ENCODE results near the gene CD274.
A peak's percentile ranks its signal among the peaks of the same experiment; 100 is the strongest.
"Not testable (repeated sequence)": the region's sequence is repeated elsewhere in the genome, so short reads cannot be mapped to it uniquely, and the experiment has no call there.

The CD274 gene

DNA sequence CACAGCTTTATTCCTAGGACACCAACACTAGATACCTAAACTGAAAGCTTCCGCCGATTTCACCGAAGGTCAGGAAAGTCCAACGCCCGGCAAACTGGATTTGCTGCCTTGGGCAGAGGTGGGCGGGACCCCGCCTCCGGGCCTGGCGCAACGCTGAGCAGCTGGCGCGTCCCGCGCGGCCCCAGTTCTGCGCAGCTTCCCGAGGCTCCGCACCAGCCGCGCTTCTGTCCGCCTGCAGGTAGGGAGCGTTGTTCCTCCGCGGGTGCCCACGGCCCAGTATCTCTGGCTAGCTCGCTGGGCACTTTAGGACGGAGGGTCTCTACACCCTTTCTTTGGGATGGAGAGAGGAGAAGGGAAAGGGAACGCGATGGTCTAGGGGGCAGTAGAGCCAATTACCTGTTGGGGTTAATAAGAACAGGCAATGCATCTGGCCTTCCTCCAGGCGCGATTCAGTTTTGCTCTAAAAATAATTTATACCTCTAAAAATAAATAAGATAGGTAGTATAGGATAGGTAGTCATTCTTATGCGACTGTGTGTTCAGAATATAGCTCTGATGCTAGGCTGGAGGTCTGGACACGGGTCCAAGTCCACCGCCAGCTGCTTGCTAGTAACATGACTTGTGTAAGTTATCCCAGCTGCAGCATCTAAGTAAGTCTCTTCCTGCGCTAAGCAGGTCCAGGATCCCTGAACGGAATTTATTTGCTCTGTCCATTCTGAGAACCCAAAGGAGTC is at the start of gene CD274:
Gene CD274, plus strand, starts transcription at position 184 of the 733 bp plus-strand sequence. CDS start 5,572 bp downstream, outside the sequence.
- peak; percentile 73 for DNase-seq

DNA sequence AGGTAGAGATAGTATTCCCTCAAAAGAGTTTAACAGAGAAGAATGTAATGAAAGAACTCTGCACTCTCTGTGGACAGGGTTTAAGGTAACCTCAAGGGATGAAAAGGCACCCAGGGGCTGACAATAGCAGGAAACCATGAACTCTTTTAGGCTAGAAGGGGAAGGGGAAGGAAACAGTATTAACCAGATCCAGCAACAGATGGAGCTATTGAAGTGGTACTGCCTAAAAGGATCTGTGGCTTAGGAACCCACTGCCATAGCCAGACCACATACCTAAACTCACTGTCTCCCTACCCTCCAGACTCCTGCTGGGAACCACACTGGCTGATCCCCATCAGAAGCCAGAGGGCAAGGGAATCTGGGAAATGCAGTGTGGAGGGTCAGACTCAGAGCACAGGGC is 48.1 kb upstream of the CD274 start:
- DNase-seq, result no peak

DNA sequence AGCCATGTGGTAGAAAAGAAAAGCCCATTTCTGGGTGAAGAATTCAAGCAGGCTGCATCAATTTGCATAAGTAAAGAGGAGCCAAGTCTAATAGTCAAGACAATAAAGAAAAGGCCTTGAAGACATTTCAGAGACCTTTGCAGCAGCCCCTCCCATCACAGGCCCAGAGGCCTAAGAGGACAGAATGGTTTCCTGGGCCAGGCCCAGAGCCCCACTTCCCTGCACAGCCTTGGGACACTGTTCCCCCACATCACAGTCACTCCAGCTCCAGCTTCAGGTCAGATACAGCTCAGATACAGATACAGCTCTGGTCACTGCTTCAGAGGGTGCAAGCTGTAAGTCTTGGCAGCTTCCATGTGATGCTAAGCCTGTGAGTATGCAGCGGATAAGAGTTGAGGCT is 41.7 kb upstream of the CD274 start:
- no peak for DNase-seq

DNA sequence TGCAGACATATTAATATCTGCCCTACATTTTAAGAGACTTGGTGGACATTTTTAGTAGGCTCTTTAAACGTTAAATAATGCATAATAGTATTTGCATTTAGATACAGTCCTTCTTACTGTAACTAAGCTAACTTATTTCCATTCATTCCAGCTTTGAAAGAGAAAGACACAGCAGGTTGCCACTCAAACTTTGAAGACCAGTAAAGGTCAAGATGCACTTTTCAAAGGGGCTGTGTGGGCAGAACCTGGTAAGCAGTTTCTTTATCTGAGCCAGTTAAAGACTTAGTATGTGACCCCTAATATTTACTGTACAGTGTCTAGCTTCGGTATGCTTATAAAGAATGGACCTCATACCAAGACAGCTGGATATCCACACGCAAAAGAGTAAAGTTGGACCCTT is 33.4 kb upstream of the CD274 start:
- DNase-seq, result no peak

DNA sequence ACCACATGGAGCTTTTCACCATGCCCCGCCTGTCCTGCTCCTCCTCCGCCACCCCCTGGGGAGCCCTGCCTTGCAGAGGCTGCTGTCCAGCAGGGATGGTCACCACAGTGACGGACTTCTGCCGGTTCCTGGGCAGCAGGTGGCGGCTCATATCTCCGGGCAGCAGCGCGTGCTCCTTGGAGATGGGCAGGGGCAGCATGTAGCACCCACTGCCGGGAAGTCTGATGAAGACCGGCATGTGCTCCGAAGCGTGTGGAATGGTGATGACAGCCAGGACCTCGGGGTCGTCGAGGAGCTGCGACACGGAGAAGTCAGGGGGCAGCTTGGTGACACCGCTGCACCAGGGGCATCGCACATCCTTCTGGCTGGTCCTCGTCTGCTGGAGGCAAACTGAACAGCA is 31.9 kb upstream of the CD274 start:
- DNase-seq, result no peak

DNA sequence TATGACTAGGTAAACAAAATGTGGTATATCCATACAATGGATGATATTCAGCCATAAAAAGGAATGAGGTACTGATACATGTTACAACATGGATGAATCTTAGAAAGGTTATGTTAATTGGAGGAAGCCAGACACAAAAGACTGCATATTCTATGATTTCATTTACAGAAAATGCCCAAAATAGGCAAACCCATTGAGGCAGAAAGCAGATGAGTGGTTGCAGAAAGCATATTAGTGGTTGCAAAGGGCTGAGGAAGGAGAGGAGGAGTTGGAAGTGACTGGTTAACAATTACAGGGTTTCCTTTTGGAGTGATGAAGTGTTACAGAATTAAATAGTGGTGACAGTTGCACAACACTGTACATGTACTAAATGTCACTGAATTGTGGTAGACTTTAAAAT is 30.4 kb upstream of the CD274 start:
- DNase-seq, result no peak

DNA sequence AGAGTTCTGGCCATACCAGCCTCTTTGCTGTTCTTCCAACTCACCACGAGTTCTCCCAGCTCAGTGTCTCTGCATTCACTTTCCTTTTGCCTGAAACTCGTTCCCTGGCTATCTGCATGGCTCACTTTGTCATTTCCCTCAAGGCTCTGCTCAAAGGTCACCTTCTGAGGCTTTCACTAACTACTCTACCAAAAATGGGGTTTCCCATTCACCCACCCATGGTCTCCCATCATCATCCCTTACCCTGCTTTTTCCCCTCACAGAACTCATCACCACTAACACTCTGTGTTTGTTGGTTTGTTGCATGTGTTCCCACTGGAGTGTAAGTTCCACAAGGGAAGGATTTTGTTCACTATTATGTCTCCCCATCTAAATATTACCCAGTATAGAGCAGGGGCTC is 29.2 kb upstream of the CD274 start:
- DNase-seq, result no peak

DNA sequence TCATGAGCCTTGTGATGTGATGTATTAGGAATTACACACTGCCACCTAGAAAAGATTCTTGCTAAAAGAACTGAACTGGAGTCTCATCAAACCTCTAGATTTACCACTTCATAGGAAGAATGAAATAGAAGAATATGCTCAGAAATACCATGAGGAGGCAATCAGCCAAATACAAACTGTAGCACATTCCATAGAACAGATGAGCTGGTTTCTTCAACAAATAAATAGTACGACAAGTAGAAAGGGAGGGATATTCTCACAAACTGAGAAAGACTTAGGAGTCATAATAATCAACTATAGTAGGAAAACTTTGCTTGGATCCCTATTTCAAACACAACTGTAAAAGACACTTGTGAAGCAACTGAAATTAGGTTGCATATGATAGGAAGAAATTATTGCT is 28.1 kb upstream of the CD274 start:
- DNase-seq, result no peak

DNA sequence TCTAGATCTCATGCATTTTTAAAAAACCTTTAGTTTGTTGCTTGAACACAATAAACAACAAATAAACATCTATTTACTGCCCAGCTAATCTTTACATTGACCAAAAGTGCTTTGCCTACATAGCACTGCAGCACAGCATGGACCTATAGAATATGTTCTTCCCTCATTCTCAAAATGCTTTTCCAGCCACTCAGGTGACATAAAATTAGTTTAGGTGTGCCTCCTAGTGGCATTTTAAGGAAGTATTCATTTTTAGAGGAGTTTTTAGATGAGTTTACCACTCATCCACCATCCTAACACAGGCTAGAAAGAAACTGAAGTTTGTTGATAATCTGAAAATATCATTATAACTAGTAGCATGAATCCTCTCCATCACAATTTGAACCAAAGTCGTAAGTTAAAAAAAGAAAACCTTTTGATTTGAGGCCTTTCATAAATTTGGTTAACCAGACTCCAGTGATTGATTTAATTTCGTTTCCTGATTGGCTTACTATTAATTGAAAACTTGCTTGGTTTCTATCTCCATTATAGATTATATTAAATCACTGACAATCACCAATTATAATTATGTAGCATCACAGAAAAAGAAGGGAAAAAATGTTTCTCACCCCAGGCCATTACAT is 25.2 kb upstream of the CD274 start:
- no peak for DNase-seq

DNA sequence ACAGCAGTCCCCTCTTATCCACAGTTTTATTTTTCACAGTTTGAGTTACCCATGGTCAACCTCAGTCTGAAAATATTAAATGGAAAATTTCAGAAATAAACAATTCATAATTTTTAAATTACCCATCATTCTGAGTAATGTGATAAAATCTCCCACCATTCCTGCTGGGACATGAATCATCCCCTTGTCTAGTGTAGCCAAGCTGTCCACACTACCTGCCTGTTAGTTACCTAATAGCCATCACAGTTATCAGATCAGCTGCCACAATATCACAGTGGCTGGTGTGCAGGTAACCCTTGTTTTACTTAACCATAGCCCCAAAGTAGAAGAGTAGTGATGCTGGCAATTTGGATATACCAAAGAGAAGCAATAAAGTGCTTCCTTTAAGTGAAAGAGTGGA is 23.3 kb upstream of the CD274 start:
- no peak for DNase-seq

DNA sequence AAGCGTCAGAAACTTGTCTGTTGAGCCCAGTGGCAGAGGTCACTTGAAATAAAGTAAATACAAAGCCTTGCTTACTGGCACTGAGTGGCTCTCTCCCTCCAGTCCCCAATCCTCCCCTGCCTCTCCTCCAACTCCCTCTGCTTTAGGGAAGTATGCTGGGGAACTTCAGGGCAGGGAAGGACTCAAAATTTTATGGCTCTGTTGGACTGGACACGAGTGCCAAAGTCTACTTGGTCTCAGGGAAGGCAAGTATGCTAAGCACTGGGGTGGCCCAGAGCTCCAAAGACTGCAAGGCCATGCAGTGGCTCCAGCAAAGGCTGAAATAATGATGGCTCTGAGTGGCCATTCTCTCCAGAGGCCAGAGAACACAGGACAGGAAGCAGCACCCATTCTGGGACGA is 22.2 kb upstream of the CD274 start:
- no peak for DNase-seq

DNA sequence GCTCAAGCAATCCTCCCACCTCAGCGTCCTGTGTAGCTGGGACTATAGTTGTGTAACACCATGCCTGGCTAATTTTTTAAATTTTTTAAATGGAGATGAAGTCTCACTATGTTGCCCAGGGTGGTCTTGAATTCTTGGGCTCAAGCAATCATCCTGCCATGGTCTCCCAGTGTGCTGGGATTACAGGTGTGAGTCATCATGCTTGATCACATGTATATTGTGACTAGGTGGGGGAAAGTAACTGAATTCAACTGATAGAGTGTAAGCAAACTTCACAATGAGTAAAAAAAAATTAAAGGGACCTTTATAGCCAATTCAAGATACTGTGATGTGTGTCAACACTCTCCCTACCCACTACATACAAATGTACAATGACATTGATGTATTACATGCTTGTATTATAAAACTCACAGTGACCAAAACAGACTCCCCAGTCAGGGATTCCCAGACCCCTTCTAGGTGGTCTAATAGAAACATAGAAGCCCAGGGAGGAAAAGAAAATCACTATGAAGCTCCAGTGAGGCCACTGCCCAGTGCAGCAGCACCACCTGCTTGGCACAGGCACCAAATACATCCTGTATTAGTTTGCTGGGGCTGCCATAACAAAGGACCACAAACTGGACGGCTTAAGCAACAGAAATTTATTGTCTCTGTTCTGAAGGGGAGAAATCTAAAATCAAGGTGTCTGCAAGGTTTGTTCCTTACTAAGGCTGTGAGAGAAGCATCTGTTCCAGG is 21.4 kb upstream of the CD274 start:
- DNase-seq, result no peak

DNA sequence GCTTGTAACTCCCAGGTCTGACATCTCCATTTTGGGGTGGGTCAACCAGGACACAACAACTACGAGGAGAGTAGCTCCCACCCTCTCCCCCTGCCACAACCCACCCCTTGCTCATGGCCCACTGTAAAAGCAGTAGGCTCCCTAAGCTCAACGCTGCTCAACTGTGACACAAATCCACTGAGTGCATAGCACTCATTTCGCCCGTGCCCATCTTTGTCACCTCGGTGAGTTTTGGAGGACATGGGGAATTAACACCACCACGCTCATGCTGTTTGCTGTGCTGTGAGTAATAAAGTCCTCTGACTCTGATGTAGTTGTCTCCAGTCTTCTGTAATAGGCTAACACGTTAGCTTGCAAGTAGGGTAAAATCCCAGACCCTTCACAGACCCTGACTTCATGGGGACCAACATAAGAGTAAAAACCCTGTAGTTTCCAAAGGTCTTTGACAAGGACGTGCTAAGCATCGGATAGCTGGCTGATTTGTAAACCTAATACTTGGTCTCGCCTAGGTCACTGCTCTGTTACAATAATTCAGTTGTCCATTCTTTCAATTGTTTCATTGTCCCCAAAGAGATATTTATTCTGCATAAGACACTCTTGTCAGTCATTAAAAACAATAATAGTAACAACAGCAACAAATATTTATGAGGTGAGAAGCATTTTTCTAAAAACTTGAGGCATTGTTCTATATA is 20.3 kb upstream of the CD274 start:
- no peak for DNase-seq

DNA sequence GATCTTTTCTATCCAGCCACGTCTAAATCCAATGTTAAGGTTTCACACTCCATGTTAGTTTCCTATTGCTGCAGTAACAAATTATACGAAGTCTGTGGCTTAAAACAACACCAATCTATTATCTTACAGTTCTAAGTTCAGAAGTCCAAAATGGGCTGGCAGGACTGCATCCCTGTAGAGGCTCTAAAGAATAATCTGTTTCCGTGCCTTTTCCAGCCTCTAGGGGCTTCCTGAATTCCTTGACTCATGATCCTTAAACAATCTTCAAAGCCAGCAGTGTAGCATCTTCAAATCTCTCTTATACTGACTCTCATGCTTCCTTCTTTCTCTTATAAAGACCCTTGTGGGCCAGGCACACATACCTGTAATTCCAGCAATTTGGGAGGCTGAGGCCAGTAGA is 19.4 kb upstream of the CD274 start:
- no peak for DNase-seq

DNA sequence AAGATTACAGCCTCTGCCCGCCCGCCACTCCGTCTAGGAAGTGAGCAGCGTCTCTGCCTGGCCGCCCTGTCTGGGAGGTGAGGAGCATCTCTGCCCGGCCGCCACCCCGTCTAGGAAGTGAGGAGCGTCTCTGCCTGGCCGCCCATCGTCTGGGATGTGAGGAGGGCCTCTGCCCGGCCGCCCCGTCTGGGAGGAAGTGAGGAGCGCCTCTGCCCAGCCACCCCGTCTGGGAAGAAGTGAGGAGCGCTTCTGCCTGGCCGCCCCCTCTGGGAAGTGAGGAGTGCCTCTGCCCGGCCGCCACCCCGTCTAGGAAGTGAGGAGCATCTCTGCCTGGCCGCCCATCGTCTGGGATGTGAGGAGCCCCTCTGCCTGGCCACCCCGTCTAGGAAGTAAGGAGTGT is 17.5 kb upstream of the CD274 start:
- DNase-seq, result not testable (repeated sequence)

DNA sequence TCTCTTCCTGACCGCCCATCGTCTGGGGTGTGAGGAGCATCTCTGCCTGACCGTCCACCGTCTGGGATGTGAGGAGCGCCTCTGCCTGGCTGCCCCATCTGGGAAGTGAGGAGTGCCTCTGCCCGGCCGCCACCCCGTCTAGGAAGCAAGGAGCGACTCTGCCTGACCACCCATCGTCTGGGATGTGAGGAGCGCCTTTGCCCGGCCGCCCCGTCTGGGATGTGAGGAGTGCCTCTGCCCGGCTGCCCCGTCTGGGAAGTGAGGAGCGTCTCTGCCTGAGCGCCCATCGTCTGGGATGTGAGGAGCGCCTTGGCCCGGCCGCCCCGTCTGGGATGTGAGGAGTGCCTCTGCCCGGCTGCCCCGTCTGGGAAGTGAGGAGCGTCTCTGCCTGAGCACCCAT is 17.0 kb upstream of the CD274 start:
- DNase-seq, result not testable (repeated sequence)

DNA sequence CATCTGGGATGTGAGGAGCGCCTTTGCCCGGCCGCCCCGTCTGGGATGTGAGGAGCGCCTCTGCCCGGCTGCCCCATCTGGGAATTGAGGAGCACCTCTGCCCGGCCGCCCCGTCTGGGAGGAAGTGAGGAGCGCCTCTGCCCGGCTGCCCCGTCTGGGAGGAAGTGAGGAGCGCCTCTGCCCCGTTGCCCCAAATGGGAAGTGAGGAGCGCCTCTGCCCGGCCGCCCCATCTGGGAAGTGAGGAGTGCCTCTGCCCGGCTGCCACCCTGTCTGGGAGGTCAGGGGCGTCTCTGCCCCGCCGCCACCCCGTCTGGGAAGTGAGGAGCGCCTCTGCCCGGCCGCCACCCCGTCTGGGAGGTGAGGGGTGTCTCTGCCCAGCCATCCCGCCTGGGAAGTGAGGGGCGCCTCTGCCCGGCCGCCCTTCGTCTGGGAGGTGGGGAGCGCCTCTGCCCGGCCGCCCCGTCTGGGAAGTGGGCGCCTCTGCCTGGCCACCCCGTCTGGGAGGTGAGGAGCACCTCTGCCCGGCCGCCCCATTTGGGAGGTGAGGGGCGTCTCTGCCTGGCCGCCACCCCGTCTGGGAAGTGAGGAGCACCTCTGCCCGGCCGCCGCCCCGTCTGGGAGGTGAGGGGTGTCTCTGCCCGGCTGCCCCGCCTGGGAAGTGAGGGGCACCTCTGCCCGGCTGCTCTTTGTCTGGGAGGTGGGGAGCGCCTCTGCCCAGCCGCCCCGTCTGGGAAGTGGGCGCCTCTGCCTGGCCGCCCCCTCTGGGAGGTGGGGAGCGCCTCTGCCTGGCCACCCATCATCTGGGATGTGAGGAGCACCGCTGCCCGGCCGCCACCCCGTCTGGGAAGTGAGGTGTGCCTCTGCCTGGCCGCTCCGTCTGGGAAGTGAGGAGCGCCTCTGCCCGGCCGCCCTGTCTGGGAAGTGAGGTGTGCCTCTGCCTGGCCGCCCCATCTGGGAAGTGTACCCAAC is 16.2 kb upstream of the CD274 start:
- not testable (repeated sequence) for DNase-seq

DNA sequence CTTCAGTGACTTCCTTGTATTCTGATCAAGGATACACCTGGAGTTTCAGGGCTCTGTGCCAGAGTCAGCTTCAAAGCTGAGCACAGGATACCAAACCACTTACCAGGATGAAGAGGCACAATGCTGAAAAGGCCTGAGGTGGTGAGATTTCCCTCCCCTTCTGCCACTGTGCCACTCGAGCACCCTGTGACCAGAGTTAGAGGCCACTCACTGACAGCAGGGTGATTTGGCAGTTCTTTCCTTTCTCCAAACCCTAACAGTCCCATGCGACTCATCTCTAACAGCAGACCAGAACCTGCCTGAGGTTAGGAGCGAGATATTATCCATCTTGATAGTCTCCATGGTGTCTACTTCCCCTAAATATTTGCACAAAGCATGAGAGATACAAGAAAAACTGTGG is 14.4 kb upstream of the CD274 start:
- DNase-seq, result no peak

DNA sequence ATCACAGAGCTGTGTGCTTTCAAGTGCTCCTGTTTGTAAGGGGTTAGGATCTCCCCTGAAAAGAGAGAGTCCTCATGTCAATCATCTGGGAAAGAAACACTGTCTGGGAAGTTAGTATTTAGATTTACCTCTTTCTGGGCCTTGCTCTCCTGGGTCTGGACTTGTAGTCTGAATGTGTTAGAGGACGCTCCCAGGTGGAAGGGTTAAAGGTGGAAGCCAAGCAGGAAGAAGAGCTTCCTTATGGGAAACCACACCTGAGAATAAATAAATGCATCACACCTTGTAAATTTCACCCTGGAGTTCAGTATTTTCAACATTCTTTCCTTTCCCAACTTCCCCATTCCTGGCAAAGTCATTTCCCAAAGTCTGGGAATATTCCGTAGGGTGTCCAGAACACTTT is 13.9 kb upstream of the CD274 start:
- DNase-seq, result no peak

DNA sequence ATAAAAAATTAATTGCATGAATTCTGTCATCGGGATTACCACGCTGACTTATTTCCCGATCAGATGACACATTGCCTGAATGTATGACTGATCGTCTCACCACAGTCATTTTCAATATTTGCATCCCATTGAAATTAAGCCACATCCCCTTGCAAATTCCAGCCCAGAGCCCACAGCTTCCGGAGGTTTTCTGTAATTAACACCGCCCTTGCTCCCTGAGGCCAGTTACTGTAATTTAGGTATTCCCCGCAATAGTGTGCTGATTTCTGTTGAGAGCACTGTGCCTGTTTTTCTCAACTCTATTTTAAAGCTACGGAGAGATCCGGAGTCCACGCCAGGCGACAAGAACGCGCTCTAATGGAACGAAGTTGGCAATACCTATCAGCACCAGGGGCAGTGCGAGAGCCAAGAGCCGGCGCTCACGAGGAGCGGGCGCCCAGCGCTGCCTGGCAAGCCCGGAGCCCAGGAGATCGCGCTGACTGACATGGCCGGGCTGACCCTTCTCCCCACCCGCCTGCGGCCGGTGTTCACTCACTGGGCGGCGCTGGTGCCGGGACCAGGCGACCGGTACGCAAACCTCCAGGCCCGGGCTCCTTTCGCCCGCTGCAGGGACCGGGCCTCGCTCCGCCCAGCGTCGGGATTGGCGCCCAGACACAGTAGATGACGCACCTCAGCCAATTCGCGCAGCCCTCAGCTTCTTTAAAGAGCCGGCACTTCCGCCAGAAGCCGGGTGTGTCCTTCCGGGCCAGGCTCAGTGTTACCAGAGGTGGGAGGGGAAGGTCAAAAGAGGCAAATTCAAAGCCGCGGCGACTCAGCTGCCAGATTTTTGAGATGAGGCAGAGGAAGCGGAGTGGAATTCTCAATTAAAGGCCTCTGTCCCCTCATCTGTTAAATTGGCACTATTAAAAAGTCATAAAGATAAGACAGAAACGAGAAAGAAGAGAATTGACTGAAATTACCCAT is 12.8 kb upstream of the CD274 start, which contains the start of gene PLGRKT:
Gene PLGRKT, minus strand, starts transcription at position 672 of the 963 bp plus-strand sequence. CDS start 5,948 bp downstream, outside the sequence.
- DNase-seq, result peak; percentile 79
